HL-60 (cell line): ENCODE data around the gene FGF14.

Source experiments
- TF ChIP-seq, protein P1 (sequence below): IDR thresholded peaks from one replicate; pipeline ENCODE4 v1.5.1; 2011; ENCODE audit warnings: low read length, control low read depth, inconsistent platforms; ENCODE audit not compliant: insufficient read depth
- TF ChIP-seq, protein P2 (sequence below): IDR thresholded peaks from 2 replicates; pipeline ENCODE4 v1.6.1; 2012; ENCODE audit warnings: low read depth; ENCODE audit not compliant: insufficient replicate concordance

DNA sequence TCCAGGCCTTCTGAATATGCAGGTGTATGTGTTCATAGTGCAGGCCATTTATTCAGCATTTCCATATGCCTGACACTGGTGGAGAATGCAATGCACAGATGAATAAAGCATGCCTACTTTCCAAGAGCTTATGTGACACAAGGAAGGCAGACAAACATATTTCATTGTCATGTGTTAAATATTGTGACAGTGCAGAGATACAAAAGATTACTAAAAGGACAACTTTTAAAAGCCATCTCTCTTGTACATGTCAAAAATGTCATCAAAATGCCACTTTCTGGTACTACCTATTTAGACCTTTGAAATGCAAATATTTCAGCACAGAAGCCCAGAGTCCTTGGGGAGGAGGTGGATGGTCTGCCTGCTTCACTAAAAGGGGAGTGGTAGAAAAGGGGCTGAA lies 254.5 kb downstream of the FGF14 start:
- TF ChIP-seq, protein P1, sequence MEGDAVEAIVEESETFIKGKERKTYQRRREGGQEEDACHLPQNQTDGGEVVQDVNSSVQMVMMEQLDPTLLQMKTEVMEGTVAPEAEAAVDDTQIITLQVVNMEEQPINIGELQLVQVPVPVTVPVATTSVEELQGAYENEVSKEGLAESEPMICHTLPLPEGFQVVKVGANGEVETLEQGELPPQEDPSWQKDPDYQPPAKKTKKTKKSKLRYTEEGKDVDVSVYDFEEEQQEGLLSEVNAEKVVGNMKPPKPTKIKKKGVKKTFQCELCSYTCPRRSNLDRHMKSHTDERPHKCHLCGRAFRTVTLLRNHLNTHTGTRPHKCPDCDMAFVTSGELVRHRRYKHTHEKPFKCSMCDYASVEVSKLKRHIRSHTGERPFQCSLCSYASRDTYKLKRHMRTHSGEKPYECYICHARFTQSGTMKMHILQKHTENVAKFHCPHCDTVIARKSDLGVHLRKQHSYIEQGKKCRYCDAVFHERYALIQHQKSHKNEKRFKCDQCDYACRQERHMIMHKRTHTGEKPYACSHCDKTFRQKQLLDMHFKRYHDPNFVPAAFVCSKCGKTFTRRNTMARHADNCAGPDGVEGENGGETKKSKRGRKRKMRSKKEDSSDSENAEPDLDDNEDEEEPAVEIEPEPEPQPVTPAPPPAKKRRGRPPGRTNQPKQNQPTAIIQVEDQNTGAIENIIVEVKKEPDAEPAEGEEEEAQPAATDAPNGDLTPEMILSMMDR: no peak
- TF ChIP-seq, protein P2, sequence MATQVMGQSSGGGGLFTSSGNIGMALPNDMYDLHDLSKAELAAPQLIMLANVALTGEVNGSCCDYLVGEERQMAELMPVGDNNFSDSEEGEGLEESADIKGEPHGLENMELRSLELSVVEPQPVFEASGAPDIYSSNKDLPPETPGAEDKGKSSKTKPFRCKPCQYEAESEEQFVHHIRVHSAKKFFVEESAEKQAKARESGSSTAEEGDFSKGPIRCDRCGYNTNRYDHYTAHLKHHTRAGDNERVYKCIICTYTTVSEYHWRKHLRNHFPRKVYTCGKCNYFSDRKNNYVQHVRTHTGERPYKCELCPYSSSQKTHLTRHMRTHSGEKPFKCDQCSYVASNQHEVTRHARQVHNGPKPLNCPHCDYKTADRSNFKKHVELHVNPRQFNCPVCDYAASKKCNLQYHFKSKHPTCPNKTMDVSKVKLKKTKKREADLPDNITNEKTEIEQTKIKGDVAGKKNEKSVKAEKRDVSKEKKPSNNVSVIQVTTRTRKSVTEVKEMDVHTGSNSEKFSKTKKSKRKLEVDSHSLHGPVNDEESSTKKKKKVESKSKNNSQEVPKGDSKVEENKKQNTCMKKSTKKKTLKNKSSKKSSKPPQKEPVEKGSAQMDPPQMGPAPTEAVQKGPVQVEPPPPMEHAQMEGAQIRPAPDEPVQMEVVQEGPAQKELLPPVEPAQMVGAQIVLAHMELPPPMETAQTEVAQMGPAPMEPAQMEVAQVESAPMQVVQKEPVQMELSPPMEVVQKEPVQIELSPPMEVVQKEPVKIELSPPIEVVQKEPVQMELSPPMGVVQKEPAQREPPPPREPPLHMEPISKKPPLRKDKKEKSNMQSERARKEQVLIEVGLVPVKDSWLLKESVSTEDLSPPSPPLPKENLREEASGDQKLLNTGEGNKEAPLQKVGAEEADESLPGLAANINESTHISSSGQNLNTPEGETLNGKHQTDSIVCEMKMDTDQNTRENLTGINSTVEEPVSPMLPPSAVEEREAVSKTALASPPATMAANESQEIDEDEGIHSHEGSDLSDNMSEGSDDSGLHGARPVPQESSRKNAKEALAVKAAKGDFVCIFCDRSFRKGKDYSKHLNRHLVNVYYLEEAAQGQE: no peak
